WTC11 (cell line): ENCODE measurements around the gene PRKCE.

Experiments used
- CREB1 ChIP-seq: sonication (generic); formaldehyde crosslinking; IDR thresholded peaks from 2 replicates; pipeline ENCODE4 v1.8.0; 2023; ENCODE audit warnings: mild to moderate bottlenecking, missing genetic modification reagents
- CTCF ChIP-seq: fragments of 200-600 bp; IDR thresholded peaks from 2 replicates; pipeline ENCODE4 v1.8.0; 2022; ENCODE audit warnings: antibody characterized with exemption
- E2F1 ChIP-seq: sonication (generic); formaldehyde crosslinking; IDR thresholded peaks from 2 replicates; pipeline ENCODE4 v1.8.0; 2022; ENCODE audit warnings: mild to moderate bottlenecking, missing genetic modification reagents

DNA sequence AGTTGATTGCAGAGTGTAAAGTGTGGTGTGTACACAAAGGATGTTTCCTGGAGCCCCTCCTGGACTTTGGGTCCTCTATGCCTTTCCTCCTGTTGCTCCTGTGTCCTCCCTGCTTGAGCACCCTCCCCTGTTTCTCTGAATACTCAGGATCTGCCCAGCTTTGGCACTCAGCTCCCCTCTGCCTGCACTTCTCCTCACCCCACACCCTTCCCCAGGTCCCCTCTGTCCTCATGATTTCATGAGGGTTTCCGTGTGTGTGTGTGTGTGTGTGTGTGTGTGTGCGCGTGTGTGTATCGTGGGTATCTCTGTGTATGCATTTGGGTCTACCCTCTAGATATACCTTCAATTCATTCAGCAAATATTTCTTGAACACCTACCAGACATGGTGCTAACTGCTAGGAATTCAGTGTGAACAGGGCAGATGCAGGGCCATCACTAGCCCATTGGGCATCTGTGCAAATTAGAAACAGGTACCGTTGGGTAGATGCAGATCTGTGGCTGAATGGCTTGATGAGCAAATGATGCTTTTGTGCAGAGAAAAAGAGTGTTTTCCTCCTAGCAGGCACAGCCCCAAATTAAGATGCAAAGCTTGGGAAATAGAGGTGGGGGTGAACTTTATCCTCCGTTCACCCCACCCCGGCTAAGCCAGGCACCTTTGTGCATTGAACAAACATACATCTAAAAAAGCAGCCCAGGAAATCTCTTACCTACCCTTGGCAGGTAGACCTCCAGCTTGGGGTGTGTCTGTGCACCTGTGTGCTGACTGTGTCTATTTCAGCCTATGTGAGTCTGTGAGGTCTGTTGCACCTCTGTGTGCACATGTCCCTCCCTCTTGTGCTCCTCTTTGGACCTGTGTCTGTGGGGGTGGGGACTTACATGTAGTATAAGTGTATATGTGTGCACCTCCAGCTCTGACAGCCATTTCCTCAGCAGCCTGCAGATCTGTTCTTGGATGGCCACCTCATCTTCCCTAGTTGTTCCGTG, 585.7 kb downstream of the PRKCE start:
- no peak for TF ChIP-seq CREB1 (CRISPR knock-in tag)
- TF ChIP-seq E2F1 (CRISPR knock-in tag) = no peak
- no peak for TF ChIP-seq CTCF
